Panc1 (cell line): Measurements from ENCODE around the gene CFAP53. TPM values are rescaled to one million over a fixed set of nuclear protein-coding genes. Genes with fewer than 3 reads are reported as not detected.

ENCODE experiments used
- ATAC-seq: fragments of 200-7000 bp; cut with Tn5 transposase; 2 replicates; pipeline ENCODE4 v1.9.1; 2020; ENCODE audit warnings: mild to moderate bottlenecking, moderate library complexity
- BruUV-seq: library from RNA; stranded (reverse); fragments of 400-500 nt; replicated peaks from 2 replicates; lab custom pipeline; 2021; lab: Mats Ljungman, UMichigan
- CTCF ChIA-PET: fragments of 300-600 bp; sonication (Branson Sonifier 250); formaldehyde crosslinking; loops from one replicate; lab custom pipeline; 2022; ENCODE audit warnings: antibody characterized with exemption; lab: Charles Lee
- POLR2A ChIA-PET: fragments of 300-600 bp; sonication (Branson Sonifier 250); formaldehyde crosslinking; loops from one replicate; lab custom pipeline; 2022; ENCODE audit warnings: antibody characterized with exemption; lab: Charles Lee
- DNase-seq: peaks from one replicate; pipeline ENCODE4 v3.0.0-alpha.2; 2010; ENCODE audit warnings: low read depth, low spot score
- H3K27ac ChIP-seq: 2 replicates; pipeline ENCODE4 v1.5.1; 2011; ENCODE audit warnings: mild to moderate bottlenecking, low read length, inconsistent platforms
- H3K27me3 ChIP-seq: fragments of 200-500 bp; sonication (Bioruptor generic); 2 replicates; pipeline ENCODE4 v1.6.0; 2014; ENCODE audit warnings: low read length, inconsistent platforms; ENCODE audit not compliant: control insufficient read depth, insufficient read depth
- H3K36me3 ChIP-seq: fragments of 200-500 bp; sonication (Bioruptor generic); 2 replicates; pipeline ENCODE4 v1.5.1; 2014; ENCODE audit warnings: inconsistent platforms, mild to moderate bottlenecking, low read length, moderate library complexity; ENCODE audit not compliant: control insufficient read depth, insufficient read depth
- H3K4me1 ChIP-seq: 2 replicates; pipeline ENCODE4 v1.5.1; 2011; ENCODE audit warnings: inconsistent platforms, mild to moderate bottlenecking, low read length, moderate library complexity; ENCODE audit not compliant: control insufficient read depth, insufficient read depth
- H3K4me3 ChIP-seq, 2 experiments: 2 replicates each; pipeline ENCODE4 v1.5.1; 2011 to 2012; ENCODE audit warnings: low read depth in 2 of 2, low read length in 2 of 2, mild to moderate bottlenecking in 2 of 2, inconsistent platforms in 1 of 2, moderate library complexity in 1 of 2
- H3K9me3 ChIP-seq: fragments of 200-500 bp; sonication (Bioruptor generic); 2 replicates; pipeline ENCODE4 v1.5.1; 2014; ENCODE audit warnings: low read depth, mild to moderate bottlenecking, inconsistent platforms, low read length, moderate library complexity; ENCODE audit not compliant: control insufficient read depth, insufficient read depth
- POLR2AphosphoS5 ChIP-seq: IDR thresholded peaks from 2 replicates; pipeline ENCODE4 v1.6.1; 2012; ENCODE audit warnings: mild to moderate bottlenecking, low read depth, low read length, moderate library complexity
- SIN3A ChIP-seq: IDR thresholded peaks from 2 replicates; pipeline ENCODE4 v1.6.1; 2012; ENCODE audit warnings: low read depth, mild to moderate bottlenecking, low read length, moderate library complexity, borderline replicate concordance; ENCODE audit not compliant: insufficient read depth
- TCF7L2 ChIP-seq: IDR thresholded peaks from 2 replicates; pipeline ENCODE4 v1.6.1; 2011; ENCODE audit warnings: mild to moderate bottlenecking, low read depth, low read length, inconsistent platforms
- in situ Hi-C: cut with HindIII; loops from 2 replicates; pipeline ENCODE4 v1.10.0; 2016; ENCODE audit warnings: low sequenced_read_pairs, low pct_unique_long_range_greater_than_20kb
- intact Hi-C: fragments of 100-400 bp; cut with micrococcal nuclease; formaldehyde crosslinking; loops from one replicate; pipeline ENCODE4 v1.10.0; 2022; ENCODE audit not compliant: unreplicated experiment
- total RNA-seq: library from RNA; stranded (reverse); gene quantifications from one replicate; pipeline ENCODE4 v1.2.1, GENCODE V29; 2021; ENCODE audit not compliant: unreplicated experiment
- TF ChIP-seq, protein P1 (sequence below): fragments of 450-650 bp; IDR thresholded peaks from 2 replicates; pipeline ENCODE4 v1.5.1; 2017; ENCODE audit warnings: mild to moderate bottlenecking
- TF ChIP-seq, protein P2 (sequence below), 2 experiments: IDR thresholded peaks; 2 replicates each; pipeline ENCODE4 v1.6.1; 2011 to 2012; ENCODE audit warnings: low read depth in 2 of 2, control low read depth in 1 of 2, low read length in 1 of 2, mild to moderate bottlenecking in 1 of 2, moderate library complexity in 1 of 2; ENCODE audit not compliant: insufficient read depth in 1 of 2

CFAP53 gene
- total RNA-seq, 1 experiment from 2014 or later: 0.23 TPM

DNA sequence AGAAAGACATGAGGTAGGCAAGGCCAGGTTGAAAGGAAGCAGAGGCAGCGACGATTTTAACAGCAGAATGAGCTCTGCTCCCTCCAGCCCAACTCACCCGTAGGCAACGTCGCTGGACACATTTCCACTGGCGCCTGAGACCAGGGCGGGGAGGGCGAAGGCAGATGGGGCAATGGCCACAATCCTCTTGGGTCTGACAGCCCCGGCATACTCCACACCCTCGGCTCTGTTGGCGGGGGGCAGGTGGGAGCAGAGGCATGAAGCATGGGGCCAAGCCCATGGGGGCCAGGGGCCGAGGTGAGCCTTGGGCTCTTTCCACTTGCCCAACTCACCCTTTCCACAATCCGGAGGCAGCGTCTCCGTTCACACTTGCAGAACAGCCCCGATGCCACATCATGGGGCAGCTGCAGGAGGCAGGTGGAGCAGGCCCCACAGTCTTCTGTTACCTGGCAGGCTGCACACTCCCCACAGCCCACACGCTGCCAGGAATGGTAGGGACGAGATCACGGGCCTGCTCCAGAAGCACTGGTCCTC, 9.3 kb upstream of the CFAP53 start:
- ChIA-PET POLR2A (no interaction called here), CTCF (no interaction called here)
- in situ Hi-C loops (no loop called here), intact Hi-C loops (no loop called here)
- Histone ChIP-seq H3K27me3 (no peaks in the 10 kb centered on the region), H3K27ac (no peak overlapping the region), H3K9me3 (no peaks in the 10 kb centered on the region), H3K4me1 (peaks cover 5% of the 10 kb centered on the region), H3K4me3 (no peak overlapping the region), H3K36me3 (peaks cover 2% of the 10 kb centered on the region)
- BruUV-seq: no TSS peak
- TF ChIP-seq, protein P1, sequence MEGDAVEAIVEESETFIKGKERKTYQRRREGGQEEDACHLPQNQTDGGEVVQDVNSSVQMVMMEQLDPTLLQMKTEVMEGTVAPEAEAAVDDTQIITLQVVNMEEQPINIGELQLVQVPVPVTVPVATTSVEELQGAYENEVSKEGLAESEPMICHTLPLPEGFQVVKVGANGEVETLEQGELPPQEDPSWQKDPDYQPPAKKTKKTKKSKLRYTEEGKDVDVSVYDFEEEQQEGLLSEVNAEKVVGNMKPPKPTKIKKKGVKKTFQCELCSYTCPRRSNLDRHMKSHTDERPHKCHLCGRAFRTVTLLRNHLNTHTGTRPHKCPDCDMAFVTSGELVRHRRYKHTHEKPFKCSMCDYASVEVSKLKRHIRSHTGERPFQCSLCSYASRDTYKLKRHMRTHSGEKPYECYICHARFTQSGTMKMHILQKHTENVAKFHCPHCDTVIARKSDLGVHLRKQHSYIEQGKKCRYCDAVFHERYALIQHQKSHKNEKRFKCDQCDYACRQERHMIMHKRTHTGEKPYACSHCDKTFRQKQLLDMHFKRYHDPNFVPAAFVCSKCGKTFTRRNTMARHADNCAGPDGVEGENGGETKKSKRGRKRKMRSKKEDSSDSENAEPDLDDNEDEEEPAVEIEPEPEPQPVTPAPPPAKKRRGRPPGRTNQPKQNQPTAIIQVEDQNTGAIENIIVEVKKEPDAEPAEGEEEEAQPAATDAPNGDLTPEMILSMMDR: no peak
- TF ChIP-seq POLR2AphosphoS5 (no peak), TCF7L2 (no peak), SIN3A (no peak)
- TF ChIP-seq, protein P2, sequence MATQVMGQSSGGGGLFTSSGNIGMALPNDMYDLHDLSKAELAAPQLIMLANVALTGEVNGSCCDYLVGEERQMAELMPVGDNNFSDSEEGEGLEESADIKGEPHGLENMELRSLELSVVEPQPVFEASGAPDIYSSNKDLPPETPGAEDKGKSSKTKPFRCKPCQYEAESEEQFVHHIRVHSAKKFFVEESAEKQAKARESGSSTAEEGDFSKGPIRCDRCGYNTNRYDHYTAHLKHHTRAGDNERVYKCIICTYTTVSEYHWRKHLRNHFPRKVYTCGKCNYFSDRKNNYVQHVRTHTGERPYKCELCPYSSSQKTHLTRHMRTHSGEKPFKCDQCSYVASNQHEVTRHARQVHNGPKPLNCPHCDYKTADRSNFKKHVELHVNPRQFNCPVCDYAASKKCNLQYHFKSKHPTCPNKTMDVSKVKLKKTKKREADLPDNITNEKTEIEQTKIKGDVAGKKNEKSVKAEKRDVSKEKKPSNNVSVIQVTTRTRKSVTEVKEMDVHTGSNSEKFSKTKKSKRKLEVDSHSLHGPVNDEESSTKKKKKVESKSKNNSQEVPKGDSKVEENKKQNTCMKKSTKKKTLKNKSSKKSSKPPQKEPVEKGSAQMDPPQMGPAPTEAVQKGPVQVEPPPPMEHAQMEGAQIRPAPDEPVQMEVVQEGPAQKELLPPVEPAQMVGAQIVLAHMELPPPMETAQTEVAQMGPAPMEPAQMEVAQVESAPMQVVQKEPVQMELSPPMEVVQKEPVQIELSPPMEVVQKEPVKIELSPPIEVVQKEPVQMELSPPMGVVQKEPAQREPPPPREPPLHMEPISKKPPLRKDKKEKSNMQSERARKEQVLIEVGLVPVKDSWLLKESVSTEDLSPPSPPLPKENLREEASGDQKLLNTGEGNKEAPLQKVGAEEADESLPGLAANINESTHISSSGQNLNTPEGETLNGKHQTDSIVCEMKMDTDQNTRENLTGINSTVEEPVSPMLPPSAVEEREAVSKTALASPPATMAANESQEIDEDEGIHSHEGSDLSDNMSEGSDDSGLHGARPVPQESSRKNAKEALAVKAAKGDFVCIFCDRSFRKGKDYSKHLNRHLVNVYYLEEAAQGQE (IDR thresholded peaks at IDR 0.05; ENCODE audit: insufficient read depth in 1 of 2, low read depth in 2 of 2, low read length in 1 of 2): no peak
- DNase-seq (no peak), ATAC-seq (no peak)

DNA sequence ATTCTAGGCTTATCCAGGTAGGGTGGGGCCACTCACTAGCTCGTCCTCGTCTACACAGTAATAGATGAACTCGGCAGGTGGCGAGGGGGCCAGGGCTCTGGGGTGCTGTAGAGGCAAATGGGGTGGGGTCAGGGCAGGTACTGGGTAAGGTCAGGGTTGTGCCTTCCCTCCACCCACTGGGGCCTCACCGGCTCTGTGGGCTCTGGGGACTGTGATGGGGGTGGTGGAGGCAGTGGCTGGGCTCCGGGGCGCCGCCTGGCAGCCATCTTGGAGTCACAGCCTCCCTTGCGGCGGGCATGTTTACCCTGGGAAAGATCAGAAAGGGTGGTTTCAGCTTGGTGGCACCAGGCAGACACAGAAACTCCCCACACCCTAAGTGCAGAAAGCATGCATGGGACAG, 8.6 kb upstream of the CFAP53 start:
- ATAC-seq (no peak), DNase-seq (no peak)
- ChIA-PET POLR2A (no interaction called here), CTCF (no interaction called here)
- no peak for TF ChIP-seq POLR2AphosphoS5
- TF ChIP-seq, protein P1: no peak
- TF ChIP-seq SIN3A: no peak
- no peak for TF ChIP-seq TCF7L2
- TF ChIP-seq, protein P2 (IDR thresholded peaks at IDR 0.05; ENCODE audit: insufficient read depth in 1 of 2, low read depth in 2 of 2, low read length in 1 of 2): no peak
- in situ Hi-C loops: no loop called here
- no TSS peak for BruUV-seq
- H3K36me3 ChIP-seq: peaks cover 2% of the 10 kb centered on the region
- no peaks in the 10 kb centered on the region for H3K9me3 ChIP-seq
- H3K27me3 ChIP-seq: no peaks in the 10 kb centered on the region
- H3K27ac ChIP-seq: no peak overlapping the region
- H3K4me3 ChIP-seq: no peak overlapping the region
- intact Hi-C loops: no loop called here
- no peaks in the 10 kb centered on the region; the same call in 1 of the 2 replicates for H3K4me1 ChIP-seq
